Parathyroid adenoma (tissue), 2 donors: ENCODE results near the gene CDC42BPA.

Experiments used
- H2AFZ ChIP-seq: fragments of 300-600 bp; sonication (generic); one replicate; pipeline ENCODE4 v1.7.0; 2017; ENCODE audit warnings: antibody characterized with exemption, mild to moderate bottlenecking
- H3K27ac ChIP-seq: fragments of 300-600 bp; sonication (generic); one replicate; pipeline ENCODE4 v1.7.0; 2017
- H3K27me3 ChIP-seq: fragments of 300-600 bp; sonication (generic); one replicate; pipeline ENCODE4 v1.7.0; 2017; ENCODE audit warnings: low read length; ENCODE audit not compliant: control insufficient read depth, insufficient read depth
- H3K36me3 ChIP-seq: fragments of 300-600 bp; sonication (generic); one replicate; pipeline ENCODE4 v1.7.0; 2017; ENCODE audit warnings: low read length; ENCODE audit not compliant: control insufficient read depth, insufficient read depth
- H3K4me1 ChIP-seq: fragments of 300-600 bp; sonication (generic); one replicate; pipeline ENCODE4 v1.7.0; 2017; ENCODE audit warnings: control low read depth
- H3K4me2 ChIP-seq: fragments of 300-600 bp; sonication (generic); one replicate; pipeline ENCODE4 v1.7.0; 2017; ENCODE audit warnings: low read length
- H3K4me3 ChIP-seq: fragments of 300-600 bp; sonication (generic); one replicate; pipeline ENCODE4 v1.7.0; 2017; ENCODE audit warnings: low read depth, low read length
- H3K79me2 ChIP-seq: fragments of 300-600 bp; sonication (generic); one replicate; pipeline ENCODE4 v1.7.0; 2017; ENCODE audit warnings: control low read depth
- H3K9ac ChIP-seq: fragments of 300-600 bp; sonication (generic); one replicate; pipeline ENCODE4 v1.7.0; 2017; ENCODE audit warnings: mild to moderate bottlenecking
- H3K9me3 ChIP-seq: fragments of 300-600 bp; sonication (generic); one replicate; pipeline ENCODE4 v1.7.0; 2017; ENCODE audit warnings: low read length; ENCODE audit not compliant: control insufficient read depth
- CTCF ChIP-seq: fragments of 300-600 bp; sonication (generic); IDR thresholded peaks from one replicate; pipeline ENCODE4 v1.7.0; 2017; ENCODE audit warnings: antibody characterized with exemption, mild to moderate bottlenecking
- donor health status: primary hyperparathyroidism.

CDC42BPA gene

GRCh38 chr1:227059076-227059475 lies 259.2 kb downstream of the CDC42BPA start:
- no peaks in the 10 kb centered on the region for H3K27me3 ChIP-seq
- H3K4me2 ChIP-seq = no peak overlapping the region
- no peak overlapping the region for H3K4me3 ChIP-seq
- H3K79me2 ChIP-seq = no peaks in the 10 kb centered on the region
- H3K9me3 ChIP-seq = no peaks in the 10 kb centered on the region
- no peaks in the 10 kb centered on the region for H3K4me1 ChIP-seq
- H3K27ac ChIP-seq = no peak overlapping the region
- no peak overlapping the region for H3K9ac ChIP-seq
- H2AFZ ChIP-seq = no peak overlapping the region
- TF ChIP-seq CTCF = no peak
- H3K36me3 ChIP-seq = no peaks in the 10 kb centered on the region

GRCh38 chr1:227058321-227058751 lies 260.0 kb downstream of the CDC42BPA start:
- H3K4me1 ChIP-seq = no peaks in the 10 kb centered on the region

GRCh38 chr1:227049253-227049652 lies 269.0 kb downstream of the CDC42BPA start:
- H3K79me2 ChIP-seq = no peaks in the 10 kb centered on the region

More at GRCh38 chr1:227058321-227058751, 260.0 kb downstream of the CDC42BPA start:
- H3K27ac ChIP-seq = no peak overlapping the region
- no peaks in the 10 kb centered on the region for H3K79me2 ChIP-seq
- no peaks in the 10 kb centered on the region for H3K27me3 ChIP-seq
- no peak overlapping the region for H3K9ac ChIP-seq
- no peak overlapping the region for H3K4me2 ChIP-seq
- no peaks in the 10 kb centered on the region for H3K36me3 ChIP-seq
- no peaks in the 10 kb centered on the region for H3K9me3 ChIP-seq
- H3K4me3 ChIP-seq = no peak overlapping the region
- TF ChIP-seq CTCF = no peak
- no peak overlapping the region for H2AFZ ChIP-seq

GRCh38 chr1:227043755-227044154 lies 274.5 kb downstream of the CDC42BPA start:
- Histone ChIP-seq H3K4me1 (no peaks in the 10 kb centered on the region), H3K9ac (no peak overlapping the region), H3K4me3 (no peak overlapping the region), H3K79me2 (no peaks in the 10 kb centered on the region), H3K27ac (no peak overlapping the region), H2AFZ (no peak overlapping the region), H3K36me3 (no peaks in the 10 kb centered on the region), H3K27me3 (no peaks in the 10 kb centered on the region), H3K4me2 (no peak overlapping the region), H3K9me3 (no peaks in the 10 kb centered on the region)
- TF ChIP-seq CTCF = no peak

More at GRCh38 chr1:227049253-227049652, 269.0 kb downstream of the CDC42BPA start:
- no peak for TF ChIP-seq CTCF
- no peaks in the 10 kb centered on the region for H3K36me3 ChIP-seq
- no peak overlapping the region for H3K4me2 ChIP-seq
- H2AFZ ChIP-seq = no peak overlapping the region
- H3K27ac ChIP-seq = no peak overlapping the region
- H3K4me3 ChIP-seq = no peak overlapping the region
- no peaks in the 10 kb centered on the region for H3K27me3 ChIP-seq
- H3K4me1 ChIP-seq = no peaks in the 10 kb centered on the region
- H3K9ac ChIP-seq = no peak overlapping the region
- no peaks in the 10 kb centered on the region for H3K9me3 ChIP-seq

GRCh38 chr1:227042292-227042691 lies 276.0 kb downstream of the CDC42BPA start:
- H3K4me3 ChIP-seq = no peak overlapping the region
- no peak overlapping the region for H3K27ac ChIP-seq
- no peaks in the 10 kb centered on the region for H3K9me3 ChIP-seq
- no peak overlapping the region for H3K4me2 ChIP-seq
- no peak overlapping the region for H2AFZ ChIP-seq
- H3K79me2 ChIP-seq = no peaks in the 10 kb centered on the region
- TF ChIP-seq CTCF = no peak
- H3K4me1 ChIP-seq = no peaks in the 10 kb centered on the region
- H3K9ac ChIP-seq = no peak overlapping the region
- H3K27me3 ChIP-seq = no peaks in the 10 kb centered on the region
- no peaks in the 10 kb centered on the region for H3K36me3 ChIP-seq
